ENCODE results near the gene TRAK1.

Gene TRAK1

DNA sequence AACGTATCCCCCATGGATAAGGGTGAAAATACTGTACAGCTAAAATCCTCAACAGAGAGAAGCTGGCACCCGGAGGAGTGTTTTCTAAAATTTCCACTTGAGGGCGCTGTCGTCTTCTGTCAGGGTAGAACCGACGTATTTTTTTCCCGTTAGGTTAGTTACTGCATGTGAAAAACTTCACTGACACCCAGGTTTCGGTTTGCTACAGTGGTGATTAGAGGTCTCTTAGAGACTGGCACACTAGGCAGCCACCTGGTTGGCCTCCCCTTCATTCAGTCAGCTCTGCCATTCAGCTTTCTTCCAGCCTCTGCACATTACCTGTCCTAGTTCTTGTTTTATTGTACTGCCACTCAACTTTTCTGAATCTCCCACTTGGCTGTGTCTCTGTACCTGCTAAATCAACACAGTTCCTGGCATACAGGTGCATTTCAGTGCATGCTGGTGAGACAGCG, 156.4 kb downstream of the TRAK1 start:
- DNase-seq (ENCODE audit: low read depth) = peak; percentile 61

DNA sequence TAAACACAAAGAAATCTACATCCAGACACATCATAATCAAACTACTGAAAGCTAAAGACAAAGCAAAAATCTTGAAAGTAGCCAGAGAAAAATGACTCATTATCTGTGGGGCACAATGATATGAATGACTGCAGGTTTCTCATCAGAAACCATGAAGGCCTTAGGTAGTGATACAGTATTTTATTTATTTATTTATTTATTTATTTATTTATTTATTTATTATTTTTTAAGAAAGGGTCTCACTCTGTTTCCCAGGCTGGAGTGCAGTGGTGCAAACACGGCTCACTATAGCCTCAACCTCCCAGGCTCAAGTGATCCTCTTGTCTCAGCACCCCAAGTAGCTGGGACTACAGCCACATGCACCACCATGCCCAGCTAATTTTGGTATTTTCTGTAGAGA, 159.6 kb downstream of the TRAK1 start:
- DNase-seq (ENCODE audit: low read depth) = no peak

DNA sequence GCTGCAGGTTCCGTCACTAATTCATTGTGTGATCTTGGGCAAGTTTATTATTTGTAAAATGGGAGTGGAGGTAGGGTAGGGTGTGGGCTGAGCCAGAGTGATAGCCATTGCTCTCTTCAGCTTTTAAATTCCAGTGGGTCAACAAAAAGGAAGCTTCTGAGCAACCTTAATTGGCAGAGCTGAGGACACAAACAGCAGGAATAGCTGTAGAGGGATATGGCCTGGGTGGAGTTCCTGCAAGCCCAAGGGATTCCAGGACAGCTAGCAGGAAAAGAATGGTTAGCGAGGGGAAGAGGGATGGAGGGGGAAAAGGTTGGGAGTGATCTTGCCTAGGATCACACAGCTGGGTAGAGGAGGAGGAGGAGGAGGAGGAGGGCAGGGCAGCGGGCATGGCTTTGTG, 163.4 kb downstream of the TRAK1 start:
- no peak for DNase-seq (ENCODE audit: low read depth)

DNA sequence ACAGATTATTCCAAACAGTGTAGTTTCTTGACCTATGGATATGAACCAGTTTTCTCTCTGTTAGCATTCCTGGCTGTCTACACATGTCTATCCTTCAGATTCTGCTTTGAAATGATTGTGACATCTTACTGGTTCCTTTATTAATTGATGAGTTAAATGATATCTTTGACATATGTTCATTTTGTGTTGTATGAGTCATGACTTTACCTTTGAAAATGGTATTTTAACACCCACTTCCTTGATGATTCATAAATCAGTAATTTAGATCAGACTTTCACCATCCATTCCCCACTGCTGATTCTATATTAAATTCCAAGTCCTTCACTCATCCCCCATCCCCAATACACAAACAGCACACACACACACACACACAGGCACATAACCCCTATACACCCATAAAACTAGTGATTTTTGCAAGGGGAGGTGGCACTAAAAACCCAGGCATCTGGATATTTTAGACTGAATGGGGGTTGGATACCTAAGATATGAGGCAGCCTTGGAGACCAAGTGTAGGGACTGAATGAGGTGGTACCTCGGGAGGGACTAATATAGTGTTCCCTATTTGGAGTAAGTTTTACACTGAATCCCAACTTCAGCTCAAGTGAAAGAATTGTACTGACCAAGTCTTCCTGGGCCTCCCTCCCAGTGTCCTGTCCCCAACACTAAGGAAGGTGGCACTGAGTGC, 165.1 kb downstream of the TRAK1 start:
- DNase-seq (ENCODE audit: low read depth) = no peak

DNA sequence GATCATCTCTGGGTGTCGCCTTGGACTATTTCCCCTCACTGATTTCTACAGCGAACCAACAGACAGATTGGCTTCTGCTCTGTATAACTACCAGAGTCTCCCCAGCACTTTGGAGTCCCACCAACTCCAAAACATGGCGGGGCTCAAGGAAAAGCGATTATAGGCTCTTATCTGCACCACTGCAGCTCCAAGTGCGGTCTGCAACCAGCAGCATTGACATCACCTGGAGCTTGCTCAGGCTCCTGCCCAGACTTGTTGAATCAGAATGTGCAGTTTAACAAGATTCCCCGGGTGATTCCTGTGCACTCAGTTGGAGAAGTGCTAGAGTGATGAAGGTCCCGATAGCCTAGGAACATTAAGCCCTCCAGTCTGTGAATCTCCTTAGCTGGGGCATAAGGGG, 165.8 kb downstream of the TRAK1 start:
- DNase-seq (ENCODE audit: low read depth) = no peak

DNA sequence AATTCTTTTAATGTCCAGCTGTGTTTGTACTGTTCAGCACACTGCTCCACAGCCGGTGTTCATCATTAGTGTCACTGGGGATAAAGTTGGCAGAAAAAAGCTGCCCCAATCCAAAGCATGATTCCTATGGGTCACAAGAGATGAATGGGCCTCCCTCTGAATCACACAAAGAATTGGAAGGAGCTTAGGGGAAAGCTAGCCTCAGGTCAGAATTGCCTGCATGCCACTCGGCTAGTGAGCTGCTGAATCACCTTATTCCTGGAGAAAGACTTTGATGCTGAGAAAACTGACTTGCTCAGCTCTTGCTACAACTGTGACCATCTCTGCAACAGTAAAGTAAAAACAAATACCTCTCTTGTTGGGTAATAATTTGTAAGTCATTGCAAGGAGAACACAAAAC, 171.4 kb downstream of the TRAK1 start:
- no peak for DNase-seq (ENCODE audit: low read depth)

DNA sequence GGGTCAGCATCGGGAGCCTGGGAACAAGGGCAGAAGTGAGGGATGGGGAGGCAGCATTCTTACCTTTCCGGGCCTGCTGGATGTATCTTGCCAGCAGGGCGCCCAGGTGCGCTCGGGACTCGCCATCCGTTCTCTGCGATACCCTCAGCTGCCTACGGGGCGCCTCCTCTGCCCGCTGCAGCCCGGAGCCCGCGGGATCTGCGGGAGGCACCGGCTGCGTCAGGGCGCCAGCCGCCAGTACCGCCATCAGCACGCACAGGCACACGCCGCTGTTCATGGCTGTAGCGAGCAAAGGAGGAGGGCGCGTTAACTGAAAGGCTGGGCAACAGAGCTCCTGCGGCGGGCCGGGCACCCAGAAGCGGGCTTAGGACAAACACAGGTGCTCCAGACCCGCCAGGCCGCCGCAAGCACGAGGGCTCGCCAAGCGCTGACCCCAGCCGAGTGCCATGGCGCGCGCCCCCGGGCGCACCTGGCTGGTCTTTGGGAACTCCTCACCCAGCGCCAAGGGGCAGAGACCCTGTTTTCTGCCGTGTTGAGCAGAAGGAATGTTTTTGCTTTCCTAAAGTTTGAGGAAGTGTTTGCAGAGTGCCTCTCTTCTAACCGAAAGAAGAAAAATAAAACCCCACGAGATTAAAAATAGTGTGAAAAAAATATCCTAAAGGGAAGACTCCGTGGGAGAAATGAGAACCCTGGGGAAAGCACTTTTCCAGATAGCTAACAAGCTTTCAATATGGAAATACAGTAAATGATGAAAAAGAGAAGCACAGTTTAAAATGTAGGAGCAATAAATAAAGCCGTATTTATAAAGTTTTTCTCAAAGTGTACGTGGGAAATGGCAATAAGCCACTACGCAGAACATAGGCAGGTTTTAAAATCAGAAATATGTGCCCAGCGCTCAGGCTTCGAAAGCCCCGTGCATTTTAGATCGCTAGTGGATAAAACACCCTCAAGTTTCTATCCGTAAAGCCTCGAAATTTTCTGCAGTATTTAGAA, 172.5 kb downstream of the TRAK1 start:
- no peak for DNase-seq (ENCODE audit: low read depth)

DNA sequence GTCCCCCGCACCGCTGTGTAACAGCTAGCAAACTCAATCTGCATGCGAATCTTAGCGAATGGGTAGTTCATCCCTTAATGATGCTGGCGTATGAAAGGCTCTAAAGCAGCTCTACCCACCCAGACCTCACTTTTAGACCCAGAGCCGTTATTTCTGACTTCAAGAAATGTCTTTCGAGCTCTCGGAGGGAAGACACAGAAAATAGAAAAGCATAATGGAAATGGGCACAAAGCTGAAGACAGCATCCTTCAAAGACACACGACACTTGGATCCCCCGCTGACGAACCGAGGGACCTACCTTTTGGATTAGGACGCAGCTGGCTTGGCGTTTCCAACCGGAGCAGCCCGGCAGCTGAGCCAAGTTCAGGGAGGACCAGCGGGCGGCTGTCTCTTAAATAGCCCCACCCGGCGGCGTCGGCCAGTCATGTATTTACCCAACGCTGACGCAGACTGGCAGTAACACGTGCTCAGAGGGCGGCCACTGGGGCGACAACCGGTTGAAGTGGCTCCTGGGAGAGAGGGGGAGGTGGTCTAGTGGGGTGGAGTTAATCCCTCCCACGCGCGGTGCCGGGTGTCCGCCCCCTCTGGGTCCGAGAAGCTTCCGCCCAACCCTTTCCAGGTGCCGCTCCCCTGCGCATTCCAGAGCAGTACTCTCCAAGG, 173.4 kb downstream of the TRAK1 start:
- DNase-seq (ENCODE audit: low read depth) = no peak

DNA sequence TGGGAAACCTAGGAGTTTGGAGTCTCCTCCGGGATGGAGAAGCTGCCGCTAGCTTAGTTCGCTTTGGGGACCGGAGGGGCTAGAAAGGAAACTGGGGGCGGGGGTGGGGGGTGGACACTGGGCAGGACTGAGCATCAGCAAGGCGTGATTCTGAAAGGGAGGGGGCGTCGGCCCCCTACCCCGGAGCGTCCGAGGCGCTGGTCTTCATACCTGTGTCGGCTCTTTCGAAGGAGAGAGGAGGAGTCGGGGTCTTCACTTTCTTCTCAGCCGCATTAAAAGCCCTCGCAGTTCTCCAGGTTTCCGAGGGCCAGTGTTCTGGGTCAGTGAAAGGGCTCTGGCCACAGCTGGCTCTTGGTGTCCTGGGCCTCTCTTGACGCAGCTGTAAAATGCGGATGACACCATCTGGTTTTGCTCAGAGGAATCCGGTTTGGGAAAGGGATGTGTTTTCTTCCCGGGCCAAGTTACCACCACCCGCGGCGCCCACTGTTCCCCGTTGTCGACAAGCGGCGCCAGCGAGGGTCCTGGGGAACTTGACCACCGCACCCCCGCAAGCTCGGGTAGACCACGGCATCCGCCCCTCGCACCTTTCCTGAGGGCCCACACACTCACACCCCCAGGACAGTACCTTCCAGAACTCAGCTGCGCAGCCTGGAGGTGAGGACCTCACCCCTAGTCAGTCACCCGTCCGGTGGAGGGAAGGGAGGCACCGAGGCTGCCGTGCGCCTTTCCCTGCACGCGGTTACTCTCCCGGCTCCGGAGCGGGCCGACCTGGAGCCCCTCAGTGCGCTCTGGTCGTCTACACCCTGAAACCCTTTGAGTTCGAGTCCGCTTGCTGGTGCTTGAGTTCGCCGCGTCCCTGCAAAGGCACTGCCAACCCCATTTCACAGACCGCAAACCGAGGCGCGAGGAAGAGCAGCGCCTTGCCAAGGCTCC, 174.2 kb downstream of the TRAK1 start:
- no peak for DNase-seq (ENCODE audit: low read depth)

DNA sequence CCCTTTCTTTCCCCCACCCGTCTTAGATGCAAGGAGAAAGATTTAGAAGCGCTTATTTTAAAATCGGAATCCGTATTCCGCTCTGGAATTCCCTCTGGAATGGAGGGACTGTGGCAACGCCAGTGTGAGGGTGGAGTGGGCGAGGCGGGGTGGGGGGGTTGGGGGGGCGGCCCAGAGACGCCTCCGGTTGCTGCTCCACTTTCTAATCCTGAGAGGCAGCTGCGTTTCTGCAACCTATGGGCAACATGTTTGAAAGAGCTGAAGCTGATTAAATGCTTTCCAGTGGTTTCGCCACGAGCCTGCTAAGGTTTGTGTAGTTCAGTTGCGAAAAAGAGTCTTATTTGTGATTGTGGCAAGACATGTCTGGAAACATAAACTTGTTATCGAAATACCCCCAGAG, 174.9 kb downstream of the TRAK1 start, which contains the start of gene CCK:
CCK (minus strand) TSS at position 101 of the 400 bp plus-strand sequence. CDS start 2,555 bp downstream, outside the sequence.
- no peak for DNase-seq (ENCODE audit: low read depth)

DNA sequence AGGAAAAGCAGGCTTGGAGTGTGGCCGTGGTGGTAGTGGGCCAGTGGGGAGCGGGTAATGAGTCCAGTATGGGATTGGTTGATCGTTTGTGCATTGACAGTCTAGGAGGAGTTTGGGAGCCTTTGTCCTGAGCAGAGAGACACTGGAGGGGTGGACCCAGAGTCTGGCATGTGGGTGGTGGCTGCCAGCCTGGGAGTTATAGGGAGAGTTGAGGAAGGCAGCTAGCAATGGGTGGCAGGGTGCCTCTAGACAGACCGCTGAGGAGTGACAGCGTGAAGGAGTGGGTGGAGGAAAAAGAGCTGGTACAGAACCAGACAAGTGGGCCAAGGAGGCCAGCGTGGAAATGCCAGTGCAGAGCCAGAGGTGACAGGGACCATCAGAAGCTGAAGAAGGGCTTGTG, 176.7 kb downstream of the TRAK1 start:
- DNase-seq (ENCODE audit: low read depth) = no peak

DNA sequence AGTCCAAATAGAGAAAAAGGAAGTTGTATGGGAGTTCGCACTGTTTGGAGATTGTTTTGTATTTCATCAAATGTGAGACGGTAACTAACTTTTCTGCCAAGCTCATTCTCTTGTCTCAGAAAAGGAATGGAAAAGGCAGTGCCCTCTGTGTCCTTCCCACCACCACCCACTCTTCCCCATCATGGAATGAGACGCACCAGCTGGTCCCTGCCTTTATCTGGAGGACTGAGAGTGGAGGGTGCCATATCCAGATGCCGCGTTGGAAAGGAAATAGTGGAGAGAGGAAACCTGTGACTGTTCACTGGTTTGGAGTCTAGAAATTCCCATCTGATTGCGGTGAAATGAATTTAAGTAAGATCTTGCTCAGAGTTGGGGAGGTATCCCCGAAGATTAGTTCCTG, 178.5 kb downstream of the TRAK1 start:
- no peak for DNase-seq (ENCODE audit: low read depth)

DNA sequence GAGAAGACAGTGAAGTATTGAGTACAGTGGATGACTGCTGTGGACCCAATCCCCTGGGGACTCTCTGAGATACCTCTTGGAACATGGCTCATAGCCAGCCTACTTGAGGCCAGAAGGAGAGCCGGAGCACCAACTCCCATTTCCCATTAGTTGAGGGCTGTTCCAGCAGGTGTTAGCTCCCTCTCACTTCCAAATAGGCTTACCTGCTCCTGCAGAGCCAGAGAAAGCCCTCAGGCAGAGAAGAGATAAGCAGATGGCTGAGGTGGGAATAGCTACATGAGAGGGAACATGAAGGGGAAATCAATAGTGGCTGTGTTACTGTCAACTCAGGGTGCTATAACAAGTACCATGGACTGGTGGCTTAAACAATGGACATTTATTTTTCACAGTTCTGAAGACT, 179.4 kb downstream of the TRAK1 start:
- no peak for DNase-seq (ENCODE audit: low read depth)

DNA sequence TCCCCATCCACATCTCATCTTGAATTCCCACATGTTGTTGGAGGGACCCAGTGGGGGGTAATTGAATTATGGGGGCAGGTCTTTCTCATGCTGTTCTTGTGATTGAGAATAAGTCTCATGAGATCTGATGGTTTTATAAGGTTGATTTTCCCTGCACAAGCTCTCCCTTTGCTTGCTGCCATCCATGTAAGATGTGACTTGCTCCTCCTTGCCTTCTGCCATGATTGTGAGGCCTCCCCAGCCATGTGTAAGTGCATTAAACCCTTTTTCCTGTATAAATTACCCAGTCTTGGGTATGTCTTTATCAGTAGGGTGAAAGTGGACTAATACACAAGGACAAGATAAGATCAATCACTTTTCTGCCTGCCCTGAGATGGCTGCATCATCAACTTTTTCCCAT, 180.6 kb downstream of the TRAK1 start:
- no peak for DNase-seq (ENCODE audit: low read depth)

DNA sequence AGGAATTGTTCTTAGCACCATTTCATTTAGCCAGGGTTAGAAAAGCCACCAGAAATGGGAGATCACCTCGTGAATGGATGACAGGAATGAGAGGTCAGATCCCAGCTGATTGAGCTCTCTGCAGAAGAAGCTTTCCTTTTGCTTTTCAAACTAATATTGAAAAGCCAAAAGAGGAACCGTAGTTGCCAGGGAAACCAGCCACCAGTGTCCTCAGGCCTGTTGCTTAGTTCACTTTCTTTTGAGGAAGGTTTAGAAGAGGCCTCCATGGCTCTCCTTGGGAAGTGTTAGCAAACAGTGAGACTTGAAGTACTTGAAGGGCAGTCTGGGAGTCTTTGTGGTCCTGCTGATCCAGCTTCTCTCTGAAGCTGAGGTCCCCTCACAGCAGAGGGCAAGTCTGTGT, 182.2 kb downstream of the TRAK1 start:
- no peak for DNase-seq (ENCODE audit: low read depth)

DNA sequence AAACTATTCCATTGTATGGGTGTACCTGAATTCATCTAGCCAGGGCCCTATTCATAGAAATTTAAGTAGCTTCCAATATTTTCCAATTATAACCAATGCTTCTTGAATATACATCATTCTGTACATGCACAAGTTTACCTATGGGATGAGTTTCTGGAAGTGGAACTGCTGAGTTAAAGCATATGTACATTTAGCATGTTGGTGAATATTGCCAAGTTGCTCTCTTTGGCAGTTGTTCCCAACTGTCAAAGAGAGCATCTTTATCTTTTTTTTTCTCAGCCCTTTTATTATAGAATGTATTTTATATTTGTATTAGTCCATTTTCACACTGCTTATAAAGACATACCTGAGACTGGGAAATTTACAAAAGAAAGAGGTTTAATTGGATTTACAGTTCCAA, 183.1 kb downstream of the TRAK1 start:
- DNase-seq (ENCODE audit: low read depth) = no peak

DNA sequence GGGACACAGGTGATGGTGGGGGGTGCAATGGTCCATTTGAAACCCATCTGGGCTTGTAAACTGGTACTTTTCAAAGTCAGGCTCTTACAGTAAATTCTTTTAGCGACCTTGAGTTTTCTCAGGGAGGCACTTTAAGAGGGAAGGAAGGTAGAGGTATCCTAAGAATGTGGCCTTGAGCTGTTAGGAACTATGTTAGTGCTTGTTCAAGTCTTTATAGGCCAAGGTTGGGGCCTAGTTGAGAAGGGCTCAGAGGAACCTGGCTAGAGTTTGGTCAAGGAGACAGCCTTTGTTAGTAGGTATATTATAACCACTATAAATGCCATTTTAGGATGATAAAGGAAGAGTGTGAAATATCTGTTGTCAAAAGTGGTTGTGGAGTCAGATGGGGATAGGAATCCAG, 184.1 kb downstream of the TRAK1 start:
- no peak for DNase-seq (ENCODE audit: low read depth)
